GM21576 (cell line): ENCODE data around the gene CNDP1.
A peak's percentile ranks its signal among the peaks of the same experiment; 100 is the strongest.
"Not testable (repeated sequence)": the region's sequence is repeated elsewhere in the genome, so short reads cannot be mapped to it uniquely, and the experiment has no call there.

Experiments
- ATAC-seq: cut with Tn5 transposase; IDR thresholded peaks from one replicate; pipeline ENCODE4 v1.9.1; 2021; ENCODE audit warnings: mild to moderate bottlenecking, moderate library complexity; ENCODE audit not compliant: unreplicated experiment

The CNDP1 gene

DNA sequence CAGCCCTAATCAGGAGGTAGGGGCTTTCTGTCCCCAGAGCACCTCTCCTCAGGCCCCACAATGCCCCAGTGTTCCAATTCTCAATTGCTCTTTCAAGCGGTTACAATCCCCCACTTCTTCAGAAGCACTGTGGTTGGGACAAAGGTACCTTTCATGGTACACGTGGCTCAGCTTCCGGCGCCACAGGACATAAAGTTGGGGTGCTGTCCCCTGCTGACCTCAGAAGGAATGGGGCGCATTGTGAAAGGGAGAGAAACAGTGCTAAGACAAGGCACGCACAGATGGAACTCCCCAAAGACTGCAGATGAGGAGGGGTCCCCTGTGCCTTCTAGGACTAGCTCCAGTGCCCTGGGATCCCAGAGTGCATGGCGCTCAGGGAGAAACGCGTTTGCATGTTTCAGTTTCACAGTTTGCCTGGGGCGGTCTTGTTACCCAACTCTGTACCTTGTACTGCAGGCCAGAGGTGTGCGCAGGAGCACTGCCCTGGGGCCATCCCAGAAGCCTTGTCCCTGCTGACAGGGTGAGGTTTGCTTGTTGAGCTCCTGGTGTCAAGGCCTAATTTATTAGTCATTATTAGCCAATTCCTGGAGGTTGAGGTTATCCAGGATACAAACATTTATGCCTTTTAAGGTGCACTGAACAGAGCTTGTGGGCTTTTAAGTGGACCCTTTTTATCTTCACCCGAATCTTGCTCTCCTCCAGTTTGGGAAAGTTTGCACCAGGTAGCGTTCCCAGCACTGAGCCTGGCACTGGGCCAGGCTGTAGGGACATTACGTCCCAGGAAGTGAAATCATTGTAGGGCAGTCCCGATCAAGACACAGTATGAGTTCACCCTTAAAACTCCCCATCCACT, 7.6 kb downstream of the CNDP1 start:
- no peak for ATAC-seq

DNA sequence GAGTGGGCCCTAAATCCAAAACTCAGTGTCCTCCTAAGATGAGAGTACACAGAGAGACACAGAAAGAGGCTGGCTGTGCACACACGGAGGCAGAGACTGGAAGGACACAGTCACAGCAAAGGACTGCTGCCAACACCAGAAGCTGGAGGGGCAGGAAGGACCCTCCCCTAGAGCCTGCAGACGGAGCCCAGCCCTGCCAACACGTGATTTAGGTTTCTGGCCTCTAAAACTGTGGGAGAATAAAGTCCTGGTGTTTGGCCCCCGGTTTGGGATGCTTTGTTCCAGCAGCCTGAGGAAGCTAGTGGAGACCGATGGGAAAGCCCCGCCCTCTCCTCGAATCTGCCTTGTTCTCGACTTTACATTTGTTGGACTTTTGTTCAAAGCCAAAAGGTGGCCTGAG, 10.6 kb downstream of the CNDP1 start:
- no peak for ATAC-seq

DNA sequence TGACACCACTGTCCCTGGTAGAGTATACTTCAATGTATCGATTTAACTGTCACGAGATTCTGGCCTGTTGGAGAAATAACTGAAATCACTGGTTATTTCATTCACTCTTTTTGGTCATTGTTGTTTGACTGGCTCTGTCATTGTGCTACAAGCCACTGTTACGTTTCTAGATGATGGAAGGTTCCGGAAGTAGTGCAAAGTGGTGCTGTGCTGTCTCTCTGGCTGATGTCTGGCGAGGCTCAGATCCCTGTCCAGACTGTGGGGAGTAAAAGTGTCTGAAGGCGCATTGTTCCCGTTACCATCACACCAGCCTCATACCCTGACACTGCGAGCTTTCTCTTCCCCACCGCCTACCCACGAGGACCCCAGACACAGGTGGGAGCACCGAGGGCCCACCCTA, 11.7 kb downstream of the CNDP1 start:
- no peak for ATAC-seq

DNA sequence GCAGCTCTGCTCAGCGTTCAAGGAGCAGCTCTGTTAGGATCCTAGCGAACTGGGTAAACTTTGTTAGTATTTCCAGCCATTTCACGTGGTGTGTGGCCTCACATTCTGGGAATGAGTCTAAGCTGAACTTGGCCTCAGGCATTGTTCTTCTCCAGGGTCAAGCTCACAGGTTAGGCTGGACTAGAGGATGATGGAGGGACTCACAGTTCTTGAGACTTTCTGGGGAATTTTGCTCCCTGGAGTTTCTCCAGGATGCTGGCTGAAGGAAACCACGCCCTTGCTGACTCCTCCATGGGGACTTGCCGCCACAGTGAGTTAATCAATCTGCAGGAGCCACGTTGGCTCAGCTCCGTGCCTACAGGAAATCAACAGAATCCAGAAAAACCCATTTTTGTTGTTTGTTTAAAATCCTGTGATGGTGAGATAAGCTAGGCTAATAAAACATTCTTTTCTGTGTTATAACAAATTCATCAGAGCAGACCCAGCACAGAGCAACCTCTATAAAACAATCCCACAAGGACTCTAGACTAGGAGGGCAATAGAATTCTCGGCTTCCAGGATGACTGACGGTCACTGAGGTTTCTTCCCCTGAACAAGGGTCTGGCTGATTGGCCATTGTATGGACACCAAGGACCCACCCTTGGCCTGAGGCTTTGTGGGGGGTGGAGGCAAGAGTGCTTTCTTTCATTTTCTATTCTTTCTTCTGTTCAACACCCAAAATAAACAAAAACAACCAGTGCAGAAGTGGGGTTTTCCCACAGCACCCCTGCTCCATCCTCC, 12.6 kb downstream of the CNDP1 start:
- no peak for ATAC-seq

DNA sequence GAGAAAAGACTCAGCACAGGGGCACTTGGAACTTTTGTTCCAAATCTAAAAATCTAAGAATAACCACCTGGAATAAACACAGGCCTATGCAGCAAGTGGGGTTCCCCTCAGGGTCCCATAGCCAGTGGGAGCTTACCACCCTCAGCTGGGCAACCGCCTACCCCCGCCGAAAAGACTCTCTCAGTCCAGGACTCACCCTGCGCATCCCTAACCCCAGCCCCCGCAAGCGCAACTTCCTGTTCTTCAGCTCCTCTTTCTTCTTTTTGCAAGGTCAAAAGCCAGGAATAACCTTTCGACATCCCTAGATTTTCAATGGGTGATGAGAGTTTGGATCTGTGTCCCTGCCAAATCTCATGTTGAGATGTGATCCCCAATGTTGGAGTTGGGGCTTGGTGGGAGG, 13.6 kb downstream of the CNDP1 start:
- ATAC-seq, result no peak

DNA sequence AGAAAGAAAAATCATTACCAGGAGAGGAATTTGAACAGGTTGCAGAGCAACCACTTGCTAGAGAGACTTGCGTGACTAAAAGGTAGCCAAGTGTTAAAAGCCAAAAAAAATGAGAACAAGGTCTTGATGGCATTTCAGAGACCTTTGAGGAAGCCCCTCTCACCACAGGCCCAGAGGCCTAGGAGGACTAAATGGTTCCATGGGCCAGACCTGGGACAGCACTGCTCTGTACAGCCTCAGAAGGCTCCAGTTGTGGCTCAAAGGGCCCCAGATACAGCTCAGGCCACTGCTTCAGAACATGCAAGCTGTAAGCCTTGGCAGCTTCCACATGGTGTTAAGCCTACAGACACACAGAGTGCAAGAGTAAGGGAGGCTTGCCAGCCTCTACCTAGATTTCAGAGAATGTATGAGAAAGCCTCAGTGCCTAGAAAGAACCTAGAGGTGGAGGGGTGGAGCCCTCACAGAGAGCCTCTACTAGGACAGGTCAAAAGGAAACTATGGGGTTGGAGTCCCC, 15.3 kb downstream of the CNDP1 start:
- no peak for ATAC-seq

DNA sequence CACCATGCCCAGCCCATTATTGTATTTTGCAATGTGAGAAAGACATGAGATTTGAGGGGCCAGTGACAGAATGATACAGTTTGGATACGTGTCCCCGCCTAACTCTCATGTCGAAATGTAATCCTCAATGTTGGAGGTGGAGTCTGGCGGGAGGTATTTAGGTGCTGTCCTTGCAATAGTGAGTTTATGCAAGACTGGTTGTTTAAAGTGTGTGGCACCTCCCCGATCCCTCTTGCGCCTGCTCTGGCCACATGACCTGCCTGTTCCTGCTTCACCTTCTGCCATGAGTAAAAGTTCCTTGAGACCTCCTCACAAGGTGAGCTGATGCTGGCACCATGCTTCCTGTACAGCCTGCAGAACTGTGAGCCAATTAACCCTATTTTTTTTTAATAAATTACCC, 16.6 kb downstream of the CNDP1 start:
- no peak for ATAC-seq

DNA sequence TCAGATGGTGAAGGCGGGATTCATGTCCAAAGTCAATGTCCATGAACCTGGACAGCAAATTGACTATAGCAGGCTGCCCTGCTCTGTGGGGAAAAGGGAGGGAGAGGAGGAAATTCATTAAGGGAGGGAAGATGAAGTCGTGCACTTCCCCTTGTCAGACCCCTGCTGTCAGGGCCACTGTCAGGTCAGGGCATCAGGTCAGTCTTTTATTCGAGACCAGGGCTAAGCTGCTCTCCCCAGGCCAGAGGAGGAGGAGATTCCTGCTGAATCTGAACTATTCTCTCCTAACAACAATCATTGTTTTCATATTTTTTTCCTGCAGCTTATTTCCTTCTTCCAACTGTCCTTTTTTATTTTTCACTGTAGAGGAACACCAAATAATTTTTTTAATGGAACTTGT, 17.2 kb downstream of the CNDP1 start:
- ATAC-seq, result no peak

DNA sequence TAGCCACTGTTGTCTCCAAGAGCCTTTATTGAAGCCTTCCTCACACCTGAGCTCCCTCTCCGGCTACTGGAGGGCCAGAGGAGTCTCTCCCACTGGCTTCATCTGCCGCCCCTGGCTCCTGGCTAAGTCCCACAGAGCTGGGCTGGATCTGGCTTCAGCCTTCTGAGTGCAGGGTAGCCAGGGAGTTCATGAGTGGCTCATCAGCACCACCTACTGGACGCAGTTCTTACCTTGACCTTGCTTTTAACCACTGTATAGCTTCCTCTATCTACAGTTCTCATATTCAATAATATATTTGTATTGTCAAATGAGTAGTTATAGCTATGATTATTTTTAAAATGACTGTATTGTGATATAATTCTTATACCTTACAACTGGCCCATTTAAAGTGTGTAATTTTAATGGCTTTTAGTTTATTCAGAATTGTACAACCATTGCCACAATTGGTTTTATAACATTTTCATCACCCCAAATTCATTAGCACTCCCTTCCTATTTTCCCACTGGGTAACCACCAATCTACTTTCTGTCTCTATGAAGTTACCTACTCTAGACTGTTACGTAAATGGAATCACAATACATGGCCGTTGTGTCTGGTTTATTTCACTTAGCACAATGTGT, 17.7 kb downstream of the CNDP1 start:
- ATAC-seq, result peak; percentile 100

DNA sequence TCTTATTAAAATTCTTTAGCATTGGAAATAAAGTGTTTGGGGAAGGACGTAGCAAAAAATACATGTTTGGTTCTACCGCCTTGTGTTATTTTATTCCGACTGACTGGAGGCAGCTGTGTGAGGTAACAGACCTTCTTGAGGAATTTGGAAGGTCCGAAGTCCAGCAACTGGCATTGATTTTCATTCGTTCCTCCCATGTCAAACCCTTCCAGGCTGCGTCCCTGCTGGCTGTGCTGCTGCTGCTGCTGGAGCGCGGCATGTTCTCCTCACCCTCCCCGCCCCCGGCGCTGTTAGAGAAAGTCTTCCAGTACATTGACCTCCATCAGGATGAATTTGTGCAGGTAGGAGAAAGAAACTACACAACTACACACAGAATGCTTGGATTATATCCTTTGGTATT, 21.8 kb downstream of the CNDP1 start:
- no peak for ATAC-seq

DNA sequence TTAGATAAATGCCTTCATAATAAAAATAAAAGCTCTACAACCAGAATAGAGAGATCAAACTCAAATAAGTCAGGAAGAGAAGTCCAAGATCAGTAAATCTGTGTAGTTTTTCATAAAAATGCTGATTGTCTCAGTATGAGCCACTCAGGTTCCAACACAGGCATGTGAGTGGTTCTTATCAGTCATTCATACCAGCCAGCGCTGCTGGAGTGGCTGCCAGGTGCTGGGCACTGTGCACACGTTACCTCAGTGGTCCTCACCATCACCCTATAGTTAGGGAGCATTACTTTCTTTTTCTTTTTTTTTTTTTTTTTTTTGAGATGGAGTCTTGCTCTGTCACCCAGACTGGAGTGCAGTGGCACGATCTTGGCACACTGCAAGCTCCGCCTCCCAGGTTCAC, 23.8 kb downstream of the CNDP1 start:
- no peak for ATAC-seq

DNA sequence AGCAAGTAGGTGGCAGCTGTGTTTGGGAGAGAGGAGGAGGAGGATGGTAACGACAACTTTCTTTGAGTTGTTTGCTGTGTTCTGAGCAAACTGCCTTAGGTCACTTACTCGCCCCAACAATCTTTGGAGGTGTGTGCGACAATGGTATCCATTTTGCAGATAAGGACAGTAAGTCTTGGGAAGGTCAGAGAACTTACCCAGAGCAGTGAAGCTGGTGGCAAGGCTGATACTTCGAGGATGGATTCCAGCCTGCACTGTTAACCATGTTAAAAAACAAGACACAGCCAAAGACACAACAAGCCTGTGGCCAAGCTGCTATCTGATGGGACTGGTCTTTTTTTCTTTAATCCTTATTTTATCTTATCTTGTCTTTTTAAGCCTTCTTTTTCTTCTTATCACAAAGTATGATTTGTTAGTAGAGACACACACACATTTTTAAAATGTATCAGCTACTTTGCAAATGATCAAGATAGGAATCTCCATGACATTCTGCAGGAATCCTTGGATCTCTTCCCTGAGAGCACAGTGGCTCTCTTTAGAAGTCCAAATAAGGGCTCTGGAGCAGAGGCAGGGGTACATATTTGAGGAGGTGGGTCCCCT, 27.9 kb downstream of the CNDP1 start:
- no peak for ATAC-seq

DNA sequence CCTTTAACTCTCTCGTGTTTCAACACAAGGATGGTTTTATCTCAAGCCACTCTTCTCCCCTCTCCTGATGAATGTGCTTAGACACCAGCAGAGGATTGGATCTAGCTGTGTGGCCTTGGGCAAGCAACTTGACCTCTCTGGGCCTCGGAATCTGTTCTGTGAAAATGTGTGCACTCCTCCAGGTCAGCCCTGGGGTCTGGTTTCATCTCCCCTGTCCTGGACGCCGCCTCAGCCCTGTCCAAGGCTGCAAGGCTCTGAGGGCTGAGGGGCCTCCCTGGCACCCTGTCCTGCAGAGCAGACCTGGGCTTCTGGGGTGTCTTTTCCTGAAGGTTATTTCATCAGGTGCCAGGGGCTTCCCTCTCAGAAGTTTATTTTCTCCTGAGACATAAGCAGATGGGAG, 28.5 kb downstream of the CNDP1 start:
- no peak for ATAC-seq

DNA sequence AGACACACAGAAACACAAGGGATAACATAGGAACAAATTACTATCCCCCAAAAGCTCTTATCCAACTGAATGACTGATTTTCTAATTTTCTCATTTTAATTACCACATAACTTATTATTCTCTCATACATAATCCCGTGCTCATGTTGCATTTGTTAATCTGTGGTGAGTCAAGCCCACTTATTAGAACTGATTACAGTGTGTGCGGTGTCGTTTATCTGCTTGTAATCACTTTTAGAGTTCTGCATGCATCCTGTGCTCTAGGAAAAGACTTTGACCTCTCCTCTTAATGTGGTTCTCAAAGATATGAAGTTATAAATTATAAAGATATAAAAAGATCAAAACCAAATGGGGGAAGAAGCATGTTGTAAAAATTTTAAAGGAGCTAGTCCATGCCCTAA, 29.7 kb downstream of the CNDP1 start:
- no peak for ATAC-seq

DNA sequence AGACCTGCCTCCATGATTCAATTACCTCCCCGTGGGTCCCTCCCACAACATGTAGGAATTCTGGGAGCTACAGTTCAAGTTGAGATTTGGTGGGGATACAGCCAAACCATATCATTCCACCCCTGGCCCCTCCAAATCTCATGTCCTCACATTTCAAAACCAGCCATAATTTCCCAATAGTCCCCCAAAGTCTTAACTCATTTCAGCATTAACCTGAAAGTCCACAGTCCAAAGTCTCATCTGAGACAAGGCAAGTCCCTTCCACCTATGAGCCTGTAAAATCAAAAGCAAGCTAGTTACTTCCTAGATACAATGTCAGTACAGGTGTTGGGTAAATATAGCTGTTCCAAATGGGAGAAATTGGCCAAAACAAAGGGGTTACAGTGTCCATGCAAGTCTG, 30.9 kb downstream of the CNDP1 start:
- not testable (repeated sequence) for ATAC-seq

DNA sequence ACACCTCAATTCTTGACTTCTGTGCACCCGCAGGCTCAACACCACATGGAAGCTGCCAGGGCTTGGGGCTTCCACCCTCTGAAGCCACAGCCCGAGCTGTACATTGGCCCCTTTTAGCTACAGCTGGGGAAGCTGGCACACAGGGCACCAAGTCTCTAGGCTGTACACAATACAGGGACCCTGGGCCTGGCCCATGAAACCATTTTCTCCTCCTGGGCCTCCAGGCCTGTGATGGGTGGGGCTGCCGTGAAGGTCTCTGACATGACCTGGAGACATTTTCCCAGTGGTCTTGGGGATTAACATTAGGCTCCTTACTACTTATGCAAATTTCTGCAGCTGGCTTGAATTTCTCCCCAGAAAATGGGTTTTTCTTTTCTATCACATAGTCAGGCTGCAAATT, 31.7 kb downstream of the CNDP1 start:
- ATAC-seq, result not testable (repeated sequence)

DNA sequence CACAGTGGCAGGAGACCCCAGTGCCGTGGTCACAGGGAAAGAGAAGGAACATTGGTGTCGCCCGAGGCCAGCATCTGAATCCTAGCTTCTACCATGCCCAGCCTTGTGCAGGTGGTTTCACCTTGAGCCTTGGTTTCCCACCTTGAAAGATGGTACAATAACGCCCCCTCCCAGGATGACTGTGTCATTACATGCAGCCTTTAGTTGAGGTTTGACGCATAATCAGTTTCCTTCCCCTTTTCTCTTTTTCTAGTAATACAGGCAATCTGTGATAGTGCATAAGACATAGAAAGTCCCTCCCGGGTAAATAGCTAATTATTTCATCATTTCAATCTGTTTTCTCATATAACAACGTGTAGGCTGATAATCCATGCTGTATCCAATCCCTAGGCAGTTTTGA, 33.5 kb downstream of the CNDP1 start:
- ATAC-seq, result no peak

DNA sequence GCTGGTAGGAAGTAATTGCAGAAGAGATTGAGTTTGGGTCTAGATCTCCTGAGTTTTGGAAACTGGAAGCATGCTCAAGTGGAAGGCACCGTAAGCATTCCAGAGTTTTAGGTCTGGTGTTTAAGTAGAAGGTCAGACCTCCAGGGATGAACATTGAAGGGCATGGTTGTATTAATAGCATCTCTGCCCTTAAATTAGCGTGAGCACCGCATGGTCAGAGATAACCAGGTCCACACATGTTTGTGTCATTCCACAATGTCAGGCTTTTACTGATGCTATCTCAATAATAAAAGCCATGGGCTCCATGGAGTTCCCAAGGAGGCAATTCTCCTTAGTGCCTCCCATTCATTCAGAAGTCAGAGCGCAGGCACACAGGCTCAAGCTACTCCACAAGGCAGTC, 35.1 kb downstream of the CNDP1 start:
- ATAC-seq, result no peak

DNA sequence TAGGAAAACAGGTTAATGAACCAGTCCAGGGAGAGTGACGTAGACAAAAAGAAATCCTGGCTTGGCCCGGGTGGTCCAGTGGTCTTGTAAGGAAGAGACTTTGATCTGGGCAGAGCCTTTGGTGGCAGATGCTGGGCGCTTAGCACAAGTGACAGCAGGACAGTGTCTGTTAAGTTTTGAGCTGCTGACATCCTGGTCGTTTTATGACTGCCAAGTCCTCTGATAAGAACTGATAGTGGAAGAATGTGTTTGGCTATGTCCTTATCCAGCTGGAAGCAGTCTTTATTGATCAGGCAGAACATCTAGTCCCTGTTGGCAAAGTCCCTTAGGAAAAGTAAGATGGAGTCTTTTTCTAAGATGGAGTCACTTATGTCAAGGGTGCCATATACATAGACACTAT, 36.0 kb downstream of the CNDP1 start:
- ATAC-seq, result no peak

DNA sequence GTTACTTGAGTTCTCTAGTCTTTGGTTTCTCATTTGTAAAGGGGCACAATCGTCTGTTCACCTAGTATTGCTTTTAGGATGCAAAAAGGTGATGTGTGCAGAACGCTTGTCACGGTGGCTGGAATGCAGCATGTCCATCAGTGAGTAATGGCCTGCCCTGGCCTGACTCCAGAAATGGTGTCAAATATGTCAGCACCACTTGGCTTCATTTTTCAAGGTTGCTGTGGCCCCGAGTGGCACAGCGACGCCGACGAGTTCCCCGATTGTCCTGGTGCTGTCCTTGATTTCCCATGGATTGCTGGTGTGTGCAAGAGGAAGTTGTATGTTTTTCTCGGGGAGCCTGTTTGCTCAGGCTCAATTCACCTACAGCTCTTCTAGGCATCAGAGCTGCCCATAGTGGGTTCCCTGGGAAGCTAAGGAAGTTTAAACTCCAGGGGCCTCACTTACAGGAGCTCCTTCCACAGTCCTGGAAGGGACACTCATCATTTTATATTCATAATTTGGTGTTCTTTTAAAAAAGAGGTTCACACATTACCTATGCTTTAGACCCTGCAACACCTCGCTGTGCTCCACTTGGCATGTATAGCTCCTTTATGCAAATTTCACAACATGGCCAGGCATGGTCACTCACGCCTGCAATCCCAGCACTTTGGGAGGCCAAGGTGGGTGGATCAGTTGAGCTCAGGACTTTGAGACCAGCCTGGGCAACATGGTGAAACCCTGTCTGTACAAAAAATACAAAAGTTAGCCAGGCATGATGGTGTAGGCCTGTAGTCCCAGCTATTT, 37.8 kb downstream of the CNDP1 start:
- no peak for ATAC-seq

DNA sequence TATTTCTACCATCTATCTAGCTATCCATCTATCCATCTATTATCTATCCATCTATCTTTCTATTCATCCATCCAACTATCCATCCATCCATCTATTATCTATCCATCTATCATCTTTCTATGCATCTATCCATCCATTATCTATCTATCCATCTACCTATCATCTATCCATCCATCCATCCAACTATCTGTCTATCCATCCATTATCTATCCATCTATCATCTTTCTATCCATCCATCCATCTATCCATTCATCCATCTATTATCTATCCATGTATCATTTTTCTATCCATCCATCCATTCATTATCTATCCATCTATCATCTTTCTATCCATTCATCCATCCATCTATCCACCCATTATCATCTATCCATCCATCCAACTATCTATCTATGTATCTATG, 38.8 kb downstream of the CNDP1 start:
- no peak for ATAC-seq
